T-helper 2 cell treated with Interferon-gamma antibody and Interleukin-4, amounts not matched to agents 5 μg/mL and 100 μg/mL, for 36 hours (primary cell): Measurements from ENCODE around the gene C10orf90.

ENCODE experiments used
- DNase-seq: peaks from one replicate; pipeline ENCODE4 v3.0.0; 2021; ENCODE audit warnings: low spot score
- H3K27ac Mint-ChIP-seq: one replicate; pipeline ENCODE4 v1.8.0; 2021; ENCODE audit warnings: mild to moderate bottlenecking, mixed read lengths
- H3K27me3 Mint-ChIP-seq: one replicate; pipeline ENCODE4 v1.8.0; 2021; ENCODE audit warnings: low read depth, mixed read lengths
- H3K36me3 Mint-ChIP-seq: one replicate; pipeline ENCODE4 v1.8.0; 2021; ENCODE audit warnings: low read depth, mixed read lengths
- H3K4me1 Mint-ChIP-seq: one replicate; pipeline ENCODE4 v1.8.0; 2021; ENCODE audit warnings: low read depth, mixed read lengths
- H3K4me3 Mint-ChIP-seq: one replicate; pipeline ENCODE4 v1.8.0; 2022; ENCODE audit warnings: mild to moderate bottlenecking, moderate library complexity, mixed read lengths
- H3K9me3 Mint-ChIP-seq: one replicate; pipeline ENCODE4 v1.8.0; 2021; ENCODE audit warnings: mixed read lengths

The C10orf90 gene

DNA sequence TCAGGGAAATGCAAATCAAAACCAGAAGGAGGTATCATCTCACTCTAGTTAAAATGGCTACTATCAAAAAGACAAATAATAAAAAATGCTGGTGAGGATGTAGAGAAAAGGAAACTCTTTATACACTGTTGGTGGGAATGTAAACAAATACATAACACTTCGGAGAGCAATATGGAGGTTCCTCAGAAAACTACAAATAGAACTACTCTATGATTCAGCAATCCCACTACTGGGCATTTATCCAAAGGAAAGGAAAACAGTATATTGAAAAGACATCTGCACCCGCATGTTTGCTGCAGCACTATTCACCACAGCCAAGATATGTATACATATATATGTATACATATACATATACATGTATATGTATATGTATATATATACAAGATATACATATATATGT, 94.2 kb downstream of the C10orf90 start:
- Mint-ChIP-seq H3K4me1 (no peaks in the 10 kb centered on the region), H3K36me3 (no peaks in the 10 kb centered on the region), H3K27me3 (no peaks in the 10 kb centered on the region), H3K4me3 (no peak overlapping the region), H3K27ac (no peak overlapping the region), H3K9me3 (no peaks in the 10 kb centered on the region)
- DNase-seq, result no peak

DNA sequence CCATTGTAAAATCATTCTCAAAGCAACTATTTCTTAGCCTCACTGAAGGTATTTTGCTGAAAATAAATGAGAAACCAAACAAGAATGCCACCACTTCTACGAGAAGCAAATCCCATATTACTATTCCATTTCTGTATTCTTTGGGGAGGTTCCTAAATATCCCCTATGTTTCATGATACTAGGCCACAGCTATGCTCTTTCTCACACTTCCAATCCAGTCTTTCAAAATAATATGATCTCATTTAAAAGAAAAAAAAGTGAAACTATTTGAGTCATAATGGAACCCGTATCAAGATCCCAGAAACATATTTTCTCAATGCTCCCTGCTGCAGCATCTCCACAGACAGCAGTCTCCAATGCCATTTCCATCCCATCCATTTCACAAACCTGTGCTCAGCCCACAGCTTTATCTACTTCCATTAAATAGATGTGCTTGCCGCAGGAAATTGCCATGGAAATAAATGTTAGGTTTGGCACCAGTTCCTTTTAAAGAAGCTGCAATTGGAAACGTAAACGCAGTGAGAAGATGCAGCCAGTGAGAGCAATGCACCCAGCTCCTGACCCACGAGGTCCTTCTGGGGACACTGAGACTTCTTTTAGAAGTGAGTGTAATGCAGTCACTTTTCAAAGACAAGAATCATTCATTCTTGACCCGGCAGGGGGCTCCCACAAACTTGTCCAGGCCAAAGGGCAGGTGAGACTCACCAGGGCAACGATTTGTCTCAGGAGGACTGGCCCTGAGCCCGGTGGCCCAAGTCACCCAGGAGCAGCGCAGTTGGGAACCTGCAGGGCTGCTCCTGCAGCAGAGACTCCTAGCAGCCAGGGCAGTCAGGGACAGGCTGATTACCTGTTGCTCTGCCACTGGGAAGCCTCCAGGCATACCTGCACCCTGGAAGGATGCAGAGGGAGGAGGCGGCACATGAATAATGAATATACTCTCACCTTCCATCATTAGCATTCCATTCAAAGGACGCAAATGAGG, 99.6 kb downstream of the C10orf90 start:
- Mint-ChIP-seq H3K4me1 (no peaks in the 10 kb centered on the region), H3K4me3 (no peak overlapping the region), H3K9me3 (no peaks in the 10 kb centered on the region), H3K27ac (no peak overlapping the region), H3K27me3 (no peaks in the 10 kb centered on the region), H3K36me3 (no peaks in the 10 kb centered on the region)
- DNase-seq, result no peak

DNA sequence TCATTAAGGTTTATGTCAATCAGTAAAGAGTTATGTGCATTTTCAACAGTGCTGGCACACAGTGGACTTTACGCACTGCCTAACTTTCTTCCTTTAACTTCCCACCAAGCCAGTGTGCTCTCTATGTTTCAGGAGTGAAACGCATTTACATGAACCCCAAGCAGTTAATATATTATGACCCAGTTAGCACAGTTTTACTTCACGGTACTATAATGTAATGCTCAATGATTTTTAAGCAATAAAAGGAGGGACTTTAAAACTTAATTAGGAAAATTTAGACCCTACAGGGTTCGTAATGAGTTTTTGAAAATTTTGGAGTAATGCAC, 100.3 kb downstream of the C10orf90 start:
- Mint-ChIP-seq H3K4me3 (no peak overlapping the region), H3K9me3 (no peaks in the 10 kb centered on the region), H3K36me3 (no peaks in the 10 kb centered on the region), H3K27ac (no peak overlapping the region), H3K27me3 (no peaks in the 10 kb centered on the region), H3K4me1 (no peaks in the 10 kb centered on the region)
- DNase-seq, result no peak

DNA sequence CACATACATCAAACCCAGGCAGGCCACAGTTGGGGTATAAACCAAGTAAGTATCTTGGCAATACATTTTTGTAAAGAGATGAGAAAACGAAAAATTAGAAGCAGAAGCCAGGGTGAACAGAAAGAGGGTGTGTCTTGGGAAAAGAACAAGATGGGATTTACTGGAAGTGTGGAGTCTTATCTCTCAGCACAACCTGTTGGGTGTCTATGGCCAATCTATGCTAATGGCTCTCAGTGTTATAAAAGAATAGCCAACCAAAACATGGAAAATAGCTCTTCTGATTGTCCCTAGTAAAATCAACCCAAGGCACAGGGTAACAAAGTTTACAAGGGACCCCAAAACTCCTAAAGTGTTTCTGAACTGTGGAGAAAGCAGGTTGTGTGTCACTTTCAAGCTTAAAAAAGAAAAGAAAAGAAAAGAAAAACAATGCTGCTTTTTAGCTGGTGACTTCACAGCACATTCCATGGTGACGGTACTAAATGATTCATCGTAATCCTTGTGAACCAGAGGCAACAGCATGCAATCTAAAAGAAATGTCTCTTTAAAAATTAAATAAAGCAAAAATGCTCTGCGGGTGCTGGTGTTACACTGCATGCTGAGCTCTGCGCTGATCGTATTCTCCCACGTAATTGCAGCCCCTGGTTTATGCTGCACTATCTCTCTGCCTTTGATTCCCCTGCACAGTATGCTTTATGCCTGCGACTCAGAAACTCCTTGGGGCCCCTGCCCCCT, 100.8 kb downstream of the C10orf90 start:
- no peaks in the 10 kb centered on the region for H3K36me3 Mint-ChIP-seq
- H3K27me3 Mint-ChIP-seq, result no peaks in the 10 kb centered on the region
- no peak for DNase-seq
- H3K27ac Mint-ChIP-seq, result no peak overlapping the region
- no peak overlapping the region for H3K4me3 Mint-ChIP-seq
- H3K4me1 Mint-ChIP-seq, result no peaks in the 10 kb centered on the region
- no peaks in the 10 kb centered on the region for H3K9me3 Mint-ChIP-seq

DNA sequence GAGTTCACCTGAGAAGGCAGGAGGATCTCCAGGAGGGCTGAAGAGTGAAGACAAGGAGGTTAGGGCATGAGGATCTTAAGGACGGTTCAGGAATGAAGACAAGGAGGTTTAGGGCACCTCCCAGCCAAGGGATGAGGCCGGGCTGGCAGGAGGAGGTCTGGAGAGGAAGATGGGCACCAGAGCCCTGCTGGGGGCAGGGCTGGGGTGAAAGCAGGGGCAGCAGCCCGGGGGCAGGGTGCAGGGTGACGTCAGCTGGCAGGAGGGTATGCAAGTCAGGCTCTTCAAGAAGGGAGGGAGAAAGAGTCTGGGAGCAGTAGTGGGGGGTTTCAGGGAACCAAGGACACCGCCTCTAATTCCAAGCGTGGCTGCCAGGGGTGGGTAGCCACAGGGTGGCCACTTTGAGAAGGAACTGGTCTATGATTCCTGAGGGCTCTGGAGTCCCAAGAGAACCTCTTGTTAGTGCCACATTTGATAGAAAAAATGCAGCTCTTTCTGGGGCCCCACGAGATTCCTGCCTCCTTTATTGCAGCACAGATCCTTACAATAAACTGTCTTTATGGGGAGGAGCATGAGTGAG, 101.6 kb downstream of the C10orf90 start:
- Mint-ChIP-seq H3K36me3 (no peaks in the 10 kb centered on the region), H3K4me1 (no peaks in the 10 kb centered on the region), H3K27me3 (no peaks in the 10 kb centered on the region), H3K27ac (no peak overlapping the region), H3K4me3 (no peak overlapping the region), H3K9me3 (no peaks in the 10 kb centered on the region)
- DNase-seq, result no peak

DNA sequence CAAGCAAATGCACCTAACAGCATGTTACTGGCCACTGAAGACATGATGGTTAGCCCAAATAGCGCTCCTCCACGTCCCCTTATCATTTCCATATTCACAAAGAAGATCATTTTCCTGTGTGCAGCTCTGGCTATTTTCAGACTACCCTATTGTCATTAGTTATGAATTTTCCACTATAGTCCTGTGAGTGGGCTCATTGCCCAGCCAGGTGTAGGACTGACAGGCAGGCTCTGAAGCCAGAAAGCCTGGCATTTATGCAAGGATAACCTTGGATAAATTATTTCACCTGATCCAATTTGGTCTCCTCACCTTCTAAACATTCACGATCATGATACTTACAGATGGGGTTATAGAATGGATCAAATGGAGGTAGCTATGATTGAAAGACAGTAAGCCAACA, 104.6 kb downstream of the C10orf90 start:
- Mint-ChIP-seq H3K36me3 (no peaks in the 10 kb centered on the region), H3K27me3 (no peaks in the 10 kb centered on the region), H3K4me3 (no peak overlapping the region), H3K9me3 (no peaks in the 10 kb centered on the region), H3K4me1 (no peaks in the 10 kb centered on the region), H3K27ac (no peak overlapping the region)
- no peak for DNase-seq

DNA sequence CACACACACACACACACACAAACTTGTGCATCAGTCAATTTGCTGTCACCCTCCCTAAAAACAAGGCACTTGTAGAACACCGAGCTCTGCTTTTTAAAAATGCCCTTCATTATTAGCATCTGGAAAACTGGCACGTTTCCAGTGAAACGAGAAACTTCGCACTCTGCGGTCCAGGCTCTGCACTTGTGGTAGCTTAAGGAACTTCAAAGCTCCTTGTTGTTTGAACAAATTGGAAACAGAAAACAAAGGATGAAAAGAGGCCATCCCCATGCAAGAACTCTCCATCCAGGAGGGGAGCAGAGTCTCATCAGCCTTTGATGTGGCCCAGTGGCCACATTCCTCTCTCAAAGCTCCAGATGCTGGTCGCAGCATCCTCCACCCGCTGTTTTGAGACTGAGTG, 105.1 kb downstream of the C10orf90 start:
- Mint-ChIP-seq H3K9me3 (no peaks in the 10 kb centered on the region), H3K27ac (no peak overlapping the region), H3K27me3 (no peaks in the 10 kb centered on the region), H3K4me3 (no peak overlapping the region), H3K4me1 (no peaks in the 10 kb centered on the region), H3K36me3 (no peaks in the 10 kb centered on the region)
- DNase-seq, result no peak

DNA sequence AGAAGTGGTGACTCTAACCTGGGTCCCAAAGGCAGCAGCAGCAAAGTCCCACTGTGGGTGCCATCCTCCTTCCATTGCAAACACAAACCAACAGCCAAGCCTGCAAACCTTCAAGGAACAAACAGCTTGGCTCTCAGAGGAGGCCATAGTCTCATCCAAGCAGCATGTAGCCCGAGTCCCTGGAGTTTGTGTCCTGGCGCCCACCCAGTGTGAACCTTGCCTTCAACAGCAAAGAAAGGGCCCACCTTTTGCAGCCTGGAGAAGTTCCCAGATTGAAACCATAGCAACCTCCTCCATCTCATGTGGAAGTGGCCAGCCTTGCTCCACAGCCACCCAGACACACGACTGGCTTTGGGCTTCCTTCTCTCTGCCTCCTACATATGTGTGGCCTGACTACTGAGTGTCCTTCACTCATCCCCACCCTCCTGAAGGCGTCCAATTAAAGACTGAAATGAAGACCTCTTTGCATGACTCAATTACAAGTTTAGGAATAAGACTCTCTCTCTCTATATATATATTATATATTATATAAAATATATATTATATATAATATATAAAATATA, 106.1 kb downstream of the C10orf90 start:
- no peak for DNase-seq
- H3K27ac Mint-ChIP-seq, result no peak overlapping the region
- no peak overlapping the region for H3K4me3 Mint-ChIP-seq
- H3K4me1 Mint-ChIP-seq, result no peaks in the 10 kb centered on the region
- H3K36me3 Mint-ChIP-seq, result no peaks in the 10 kb centered on the region
- H3K27me3 Mint-ChIP-seq, result no peaks in the 10 kb centered on the region
- no peaks in the 10 kb centered on the region for H3K9me3 Mint-ChIP-seq

DNA sequence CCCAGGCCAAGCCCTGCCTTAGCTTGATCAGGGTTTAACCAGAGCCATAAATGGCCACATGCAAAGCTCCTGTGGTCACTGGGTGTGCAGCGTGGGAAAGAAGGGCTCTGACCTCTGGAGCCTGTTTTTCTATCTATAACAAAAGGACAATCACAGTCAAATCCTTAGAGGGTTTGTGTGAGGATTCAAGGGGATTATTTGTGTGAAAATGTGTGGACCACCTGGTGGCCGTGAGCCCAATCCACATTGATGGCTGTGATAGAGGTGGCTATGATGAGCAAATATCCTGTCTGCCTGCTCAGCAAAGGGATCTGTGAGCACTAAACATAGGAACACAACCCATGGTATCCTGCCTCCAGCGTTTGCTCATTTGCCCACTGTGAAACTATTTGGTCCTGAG, 107.1 kb downstream of the C10orf90 start:
- DNase-seq, result no peak
- H3K4me1 Mint-ChIP-seq, result no peaks in the 10 kb centered on the region
- H3K27ac Mint-ChIP-seq, result no peak overlapping the region
- H3K4me3 Mint-ChIP-seq, result no peak overlapping the region
- H3K27me3 Mint-ChIP-seq, result no peaks in the 10 kb centered on the region
- no peaks in the 10 kb centered on the region for H3K9me3 Mint-ChIP-seq
- no peaks in the 10 kb centered on the region for H3K36me3 Mint-ChIP-seq

DNA sequence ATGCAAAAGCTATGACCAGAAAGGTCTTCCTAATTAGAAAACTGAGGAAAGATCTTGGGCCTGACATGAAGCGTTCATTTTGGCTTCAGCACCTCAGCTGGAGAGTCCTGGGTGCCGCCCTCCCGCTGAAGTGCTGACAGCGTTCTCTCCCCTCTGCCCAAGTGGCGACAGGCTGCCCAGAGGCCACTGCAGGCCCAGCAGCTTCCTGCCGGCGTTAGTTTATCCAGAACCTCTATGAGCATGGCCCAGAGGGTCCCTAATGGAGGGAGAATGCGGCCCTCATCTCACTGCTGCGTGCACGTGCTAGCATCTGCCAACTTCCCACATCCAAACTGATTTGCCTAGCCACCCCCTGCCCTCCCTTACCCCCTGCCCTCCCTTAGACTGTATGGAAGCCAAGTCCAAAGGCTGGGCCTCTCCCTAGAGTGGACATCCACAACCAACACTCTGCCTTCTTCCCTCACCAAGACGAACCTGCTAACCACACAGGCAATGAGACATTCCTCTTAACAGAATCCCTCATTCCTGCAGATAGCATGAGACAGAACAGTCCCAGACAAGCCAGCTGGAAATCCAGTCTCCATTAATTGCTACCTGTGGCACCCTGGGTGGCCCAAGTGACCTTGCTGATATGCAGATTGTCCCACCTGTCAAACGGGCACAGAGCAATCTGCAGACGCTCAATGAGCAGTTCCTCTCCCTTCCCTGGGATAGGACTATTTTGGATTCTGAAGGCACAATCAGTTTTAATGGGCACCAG, 108.4 kb downstream of the C10orf90 start:
- no peak for DNase-seq
- H3K9me3 Mint-ChIP-seq, result no peaks in the 10 kb centered on the region
- H3K4me1 Mint-ChIP-seq, result no peaks in the 10 kb centered on the region
- H3K27ac Mint-ChIP-seq, result no peak overlapping the region
- H3K36me3 Mint-ChIP-seq, result no peaks in the 10 kb centered on the region
- H3K27me3 Mint-ChIP-seq, result no peaks in the 10 kb centered on the region
- no peak overlapping the region for H3K4me3 Mint-ChIP-seq

DNA sequence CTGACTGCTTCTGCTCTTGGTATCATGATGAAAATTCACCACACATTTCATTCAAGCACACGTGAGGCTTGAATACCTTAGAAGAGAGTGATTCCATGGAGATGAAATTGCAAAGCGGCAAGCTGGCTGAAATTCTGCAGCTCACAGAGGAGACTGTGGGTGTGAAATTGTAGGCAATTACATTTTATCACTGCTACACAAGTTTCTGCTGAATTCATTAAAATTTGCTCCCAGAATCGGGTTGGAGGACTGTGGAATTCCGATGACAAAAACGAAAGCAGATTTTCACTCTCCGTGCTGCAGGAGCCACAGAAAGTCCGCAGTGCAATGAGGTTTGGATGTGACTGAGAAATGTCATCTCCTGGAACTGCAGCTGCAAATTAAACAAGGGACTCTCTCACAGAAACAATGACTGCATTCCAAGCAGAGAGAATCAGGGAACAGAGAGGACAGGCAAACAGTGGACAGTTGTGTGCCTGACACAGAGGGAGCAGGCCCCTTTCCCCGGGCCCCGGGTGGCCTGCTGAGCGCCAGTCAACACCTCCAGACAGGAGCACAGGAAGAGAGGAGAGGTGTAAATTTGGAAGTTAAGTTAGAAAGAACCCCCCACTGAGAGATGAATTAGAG, 109.1 kb downstream of the C10orf90 start:
- Mint-ChIP-seq H3K4me1 (no peaks in the 10 kb centered on the region), H3K4me3 (no peak overlapping the region), H3K27ac (no peak overlapping the region), H3K9me3 (no peaks in the 10 kb centered on the region), H3K27me3 (no peaks in the 10 kb centered on the region), H3K36me3 (no peaks in the 10 kb centered on the region)
- no peak for DNase-seq

DNA sequence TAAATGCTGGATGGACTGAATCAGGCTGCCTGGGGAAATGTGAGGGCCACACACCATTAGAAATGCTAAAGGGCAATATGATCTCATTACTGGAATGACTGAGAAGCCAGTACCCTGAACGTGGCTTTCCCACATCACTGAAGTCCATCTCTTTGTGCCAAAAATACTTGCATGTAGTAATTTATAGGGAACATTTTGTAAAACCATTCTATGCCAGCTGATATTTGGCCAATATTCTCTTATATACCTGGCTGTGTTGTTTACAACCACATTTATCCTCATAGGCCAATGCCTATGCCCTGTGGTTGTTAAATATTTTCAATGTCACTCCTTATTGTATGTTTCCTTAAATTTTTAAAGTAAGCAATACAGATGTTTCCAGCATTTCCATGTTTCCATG, 111.6 kb downstream of the C10orf90 start:
- Mint-ChIP-seq H3K27ac (no peak overlapping the region), H3K4me3 (no peak overlapping the region), H3K36me3 (no peaks in the 10 kb centered on the region), H3K4me1 (no peaks in the 10 kb centered on the region), H3K9me3 (peaks cover 3% of the 10 kb centered on the region), H3K27me3 (no peaks in the 10 kb centered on the region)
- no peak for DNase-seq

DNA sequence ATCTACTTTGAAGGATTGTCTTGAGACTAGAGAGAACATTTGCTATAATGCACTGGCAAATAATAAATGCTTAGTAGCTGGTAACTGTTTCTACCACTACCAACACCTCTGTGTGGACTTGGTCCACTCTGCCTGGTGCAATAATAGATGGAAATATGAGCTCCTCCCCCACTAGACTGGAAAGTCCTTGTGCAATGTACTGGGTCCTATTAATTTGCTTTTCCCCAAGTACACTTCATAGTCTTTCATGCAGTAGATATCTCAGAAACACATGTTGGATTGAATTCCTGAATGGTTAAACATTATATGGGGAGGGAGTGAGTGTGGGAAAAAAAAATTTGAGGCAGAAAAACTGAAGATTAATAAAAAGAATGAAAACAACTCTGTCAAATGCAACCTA, 119.3 kb downstream of the C10orf90 start:
- H3K4me3 Mint-ChIP-seq, result no peak overlapping the region

More for the DNA sequence above, 119.3 kb downstream of the C10orf90 start:
- no peak for DNase-seq
- H3K9me3 Mint-ChIP-seq, result peaks cover 8% of the 10 kb centered on the region
- H3K36me3 Mint-ChIP-seq, result no peaks in the 10 kb centered on the region
- H3K27me3 Mint-ChIP-seq, result no peaks in the 10 kb centered on the region
- H3K27ac Mint-ChIP-seq, result no peak overlapping the region
- H3K4me1 Mint-ChIP-seq, result no peaks in the 10 kb centered on the region
